NCI-H226 (cell line): Measurements from ENCODE around the gene LAMC3.
"Not testable (repeated sequence)": the region's sequence is repeated elsewhere in the genome, so short reads cannot be mapped to it uniquely, and the experiment has no call there.

Source experiments
- DNase-seq: peaks from one replicate; pipeline ENCODE4 v3.0.0-alpha.2; 2015

Gene LAMC3

DNA sequence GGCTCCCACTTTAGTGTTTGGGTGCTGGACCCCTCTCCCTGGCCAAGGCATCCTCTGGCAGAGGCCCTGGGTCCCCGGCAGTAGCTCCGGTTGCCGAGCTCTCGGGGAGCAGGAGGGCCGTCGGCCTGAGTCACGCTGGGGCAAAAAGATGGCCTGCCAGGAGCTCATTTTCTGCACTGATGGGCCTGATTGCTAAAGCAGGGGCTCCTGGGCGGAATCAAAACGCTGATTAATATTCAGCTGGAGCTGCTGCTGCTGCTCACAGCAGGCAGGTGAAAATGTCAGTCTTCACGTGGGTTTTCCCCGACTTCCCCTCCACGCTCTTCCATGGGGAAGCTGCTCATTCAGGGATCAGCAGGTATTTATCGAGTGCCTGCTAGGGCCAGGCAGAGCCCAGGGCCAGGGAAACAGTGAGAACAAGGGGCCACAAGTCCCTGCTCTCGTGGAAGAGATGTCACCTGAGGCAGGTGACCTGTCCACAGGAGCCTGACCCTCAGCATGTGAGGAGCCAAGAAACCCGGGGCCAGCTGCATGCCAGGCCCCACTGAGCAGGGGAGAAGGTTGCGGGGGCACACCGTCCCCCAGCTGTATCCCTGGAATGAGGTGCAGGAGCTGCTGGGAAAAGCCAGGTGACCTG is 22.1 kb downstream of the LAMC3 start:
- no peak for DNase-seq

DNA sequence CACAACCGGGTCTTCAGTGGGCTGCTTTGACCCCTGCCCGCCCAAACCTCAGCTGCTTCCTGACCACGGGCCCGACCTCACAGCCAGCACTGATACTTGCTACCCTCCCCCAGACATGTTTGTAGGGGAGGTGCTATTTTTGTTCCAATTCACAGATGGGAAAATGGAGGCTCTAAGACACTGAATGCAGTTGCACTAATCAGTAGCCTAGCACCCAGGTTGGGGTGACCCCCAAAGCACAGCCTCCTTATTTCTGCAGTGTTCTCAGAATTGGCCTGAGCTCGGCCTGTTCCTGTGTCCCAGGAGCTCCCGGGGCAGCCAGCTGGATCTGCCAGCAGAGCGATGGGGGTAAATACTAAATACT is 22.6 kb downstream of the LAMC3 start:
- no peak for DNase-seq

DNA sequence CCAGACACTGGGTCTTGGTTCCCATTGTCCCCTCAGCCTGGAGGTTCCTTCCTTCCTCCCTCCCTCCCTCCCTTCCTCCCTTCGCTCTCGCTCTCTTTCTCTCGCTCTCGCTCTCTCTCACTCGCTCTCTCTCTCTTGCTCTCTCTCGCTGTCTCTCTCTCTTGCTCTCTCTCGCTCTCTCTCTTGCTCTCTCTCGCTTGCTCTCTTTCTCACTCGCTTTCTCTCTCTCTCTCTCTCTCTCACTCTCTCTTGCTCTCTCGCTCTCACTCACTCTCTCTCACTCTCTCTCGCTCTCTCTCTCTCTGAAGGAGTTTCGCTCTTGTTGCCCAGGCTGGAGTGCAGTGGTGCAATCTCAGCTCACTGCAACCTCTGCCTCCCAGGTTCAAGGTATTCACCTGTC is 23.4 kb downstream of the LAMC3 start:
- no peak for DNase-seq

DNA sequence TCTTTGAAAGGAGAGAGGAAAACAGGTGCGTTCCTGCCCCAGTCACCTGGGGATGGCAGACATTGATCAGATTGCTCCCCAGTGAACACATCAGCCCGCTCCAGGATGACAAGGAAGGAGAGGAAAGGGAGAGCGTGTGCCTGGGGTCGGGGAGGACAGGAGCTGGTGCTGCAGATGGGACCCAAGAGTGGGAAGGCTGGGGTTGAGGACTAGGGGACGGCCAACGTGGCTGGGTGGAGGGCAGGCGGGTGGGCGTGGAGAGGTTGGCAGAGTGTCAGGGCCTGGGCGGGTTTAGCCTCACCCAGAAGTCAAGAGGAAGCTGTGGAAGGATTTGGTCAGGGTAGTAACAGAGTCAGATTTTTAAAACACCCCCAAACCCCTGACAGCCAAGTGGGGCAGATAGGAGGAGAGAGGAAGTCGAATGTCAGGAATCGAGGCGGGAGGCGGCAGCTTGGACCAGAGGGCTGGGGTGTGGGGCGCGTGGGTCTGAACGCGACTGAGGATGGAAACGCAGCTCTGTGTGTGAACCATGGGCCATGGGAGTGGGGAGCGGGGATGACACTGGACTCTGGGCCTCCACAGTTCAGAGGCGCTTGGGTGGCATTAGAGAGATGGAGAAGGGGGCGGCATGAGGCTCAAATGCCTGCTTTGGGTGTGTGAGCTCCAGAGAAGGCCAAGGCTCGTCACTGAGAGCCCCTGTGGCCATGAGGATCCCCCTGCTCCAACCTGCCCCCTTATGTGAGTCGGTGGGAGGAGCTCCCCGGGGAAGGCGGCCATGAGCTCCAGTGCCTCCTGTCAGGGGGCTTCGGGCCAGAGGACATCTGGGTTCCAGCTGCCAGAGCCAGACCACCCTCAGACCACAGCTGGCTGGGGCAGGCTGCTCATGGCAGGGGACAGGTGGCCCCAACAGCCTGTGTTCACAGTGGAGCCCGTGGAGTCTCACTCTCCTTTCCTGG is 24.6 kb downstream of the LAMC3 start:
- DNase-seq = no peak

DNA sequence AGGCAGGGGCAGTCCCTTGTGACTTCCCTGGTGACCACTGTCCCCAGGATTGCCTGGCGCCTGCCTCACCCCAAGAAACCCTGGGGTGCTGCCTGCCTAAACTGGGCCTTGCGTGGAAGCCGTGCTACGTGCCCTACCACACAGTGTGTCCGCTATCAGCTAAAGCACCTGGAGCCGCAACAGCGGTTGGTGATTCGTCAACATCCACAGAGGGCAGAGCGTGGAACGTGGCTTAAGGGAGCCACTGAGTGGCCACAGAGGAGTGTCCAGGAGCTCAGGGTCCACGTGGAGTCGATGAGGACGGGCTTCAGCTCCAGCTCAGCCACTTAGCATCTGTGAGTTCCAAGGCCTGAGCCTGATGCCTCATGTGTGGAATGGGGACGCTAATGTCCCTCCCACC is 25.3 kb downstream of the LAMC3 start:
- DNase-seq = no peak

DNA sequence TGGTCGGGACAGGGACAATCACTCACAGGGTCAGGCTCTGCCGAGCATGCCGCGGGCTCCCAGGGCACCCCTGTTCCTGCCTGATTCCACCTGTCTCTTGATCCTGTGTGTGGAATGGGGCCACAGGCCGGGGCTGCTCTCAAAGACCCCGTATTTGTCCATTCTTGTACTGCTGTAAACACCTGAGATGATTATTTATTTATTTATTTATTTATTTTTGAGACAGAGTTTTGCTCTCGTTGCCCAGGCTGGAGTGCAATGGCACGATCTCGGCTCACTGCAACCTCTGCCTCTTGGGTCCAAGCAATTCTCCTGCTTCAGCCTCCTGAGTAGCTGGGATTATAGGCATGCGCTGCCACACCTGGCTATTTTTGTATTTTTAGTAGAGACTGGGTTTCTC is 25.8 kb downstream of the LAMC3 start:
- not testable (repeated sequence) for DNase-seq

DNA sequence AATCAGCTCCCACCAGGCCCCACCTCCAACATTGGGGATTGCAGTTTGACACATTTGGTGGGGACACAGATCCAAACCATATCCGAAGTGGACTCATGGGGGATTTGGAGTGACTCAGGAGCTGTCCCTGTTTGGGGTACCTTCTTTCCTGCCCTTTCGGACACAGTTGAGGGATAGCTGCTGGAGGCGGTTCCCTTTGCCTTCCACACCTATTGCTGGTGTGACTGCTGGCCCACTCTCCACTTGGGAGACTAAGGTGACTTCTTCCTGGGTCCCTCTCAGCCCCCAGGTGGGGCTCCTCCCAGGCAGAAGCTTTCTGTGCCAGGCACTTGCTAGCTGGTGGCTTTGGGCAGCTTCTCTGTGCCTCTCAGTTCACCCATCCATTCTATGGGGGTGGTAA is 26.6 kb downstream of the LAMC3 start:
- no peak for DNase-seq

DNA sequence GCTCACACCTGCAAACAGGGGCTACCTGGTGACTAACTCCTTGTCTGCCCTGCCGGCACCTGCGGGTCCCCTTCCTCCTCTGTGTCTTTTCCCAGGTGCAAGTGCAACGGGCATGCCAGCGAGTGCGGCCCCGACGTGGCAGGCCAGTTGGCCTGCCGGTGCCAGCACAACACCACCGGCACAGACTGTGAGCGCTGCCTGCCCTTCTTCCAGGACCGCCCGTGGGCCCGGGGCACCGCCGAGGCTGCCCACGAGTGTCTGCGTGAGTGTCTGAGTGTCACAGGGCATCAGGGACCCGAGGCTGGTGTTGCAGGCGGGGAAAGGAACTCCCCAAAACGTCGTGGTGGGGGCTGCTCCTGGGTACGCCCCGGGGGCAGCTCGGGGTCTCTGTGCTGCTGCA is 27.1 kb downstream of the LAMC3 start:
- DNase-seq = no peak

DNA sequence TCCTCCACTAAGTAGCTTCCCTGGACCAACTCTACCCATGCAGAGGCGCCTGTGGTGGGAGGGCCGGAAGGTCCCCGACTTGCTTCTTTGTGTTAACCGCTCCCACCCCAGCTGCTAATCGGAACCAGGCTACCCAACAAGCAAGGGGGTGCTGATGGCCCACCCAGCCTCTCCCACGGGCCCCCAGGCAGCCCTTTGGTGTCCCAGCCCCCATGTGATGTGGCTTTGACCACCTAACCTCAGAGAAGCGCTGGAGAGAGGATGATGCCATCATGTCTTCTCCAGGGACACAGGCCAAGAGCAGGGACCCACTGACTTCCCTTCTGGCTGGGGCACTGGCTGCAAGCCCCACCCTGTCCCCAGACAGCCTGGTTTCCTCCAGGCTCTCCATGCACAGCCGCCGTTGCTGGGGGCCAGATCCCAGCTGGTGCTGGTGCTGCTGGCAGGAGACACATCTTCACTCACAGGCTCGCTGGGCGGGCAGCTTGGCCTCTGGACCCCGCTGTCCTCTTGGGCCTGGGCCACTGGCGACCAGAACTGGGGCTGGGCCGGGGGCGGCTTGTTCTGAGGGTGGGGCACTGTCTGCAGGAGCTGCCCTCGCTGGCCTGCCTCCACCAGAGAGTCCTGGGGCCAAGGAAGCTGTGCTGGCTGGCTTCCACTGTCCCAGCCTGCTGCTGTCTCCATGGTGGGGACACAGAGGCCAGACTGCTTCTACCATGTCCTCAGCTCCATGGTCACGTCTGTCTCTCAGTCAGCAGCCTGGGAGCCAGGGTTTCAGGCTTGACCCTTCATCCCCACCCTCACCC is 27.8 kb downstream of the LAMC3 start:
- no peak for DNase-seq

DNA sequence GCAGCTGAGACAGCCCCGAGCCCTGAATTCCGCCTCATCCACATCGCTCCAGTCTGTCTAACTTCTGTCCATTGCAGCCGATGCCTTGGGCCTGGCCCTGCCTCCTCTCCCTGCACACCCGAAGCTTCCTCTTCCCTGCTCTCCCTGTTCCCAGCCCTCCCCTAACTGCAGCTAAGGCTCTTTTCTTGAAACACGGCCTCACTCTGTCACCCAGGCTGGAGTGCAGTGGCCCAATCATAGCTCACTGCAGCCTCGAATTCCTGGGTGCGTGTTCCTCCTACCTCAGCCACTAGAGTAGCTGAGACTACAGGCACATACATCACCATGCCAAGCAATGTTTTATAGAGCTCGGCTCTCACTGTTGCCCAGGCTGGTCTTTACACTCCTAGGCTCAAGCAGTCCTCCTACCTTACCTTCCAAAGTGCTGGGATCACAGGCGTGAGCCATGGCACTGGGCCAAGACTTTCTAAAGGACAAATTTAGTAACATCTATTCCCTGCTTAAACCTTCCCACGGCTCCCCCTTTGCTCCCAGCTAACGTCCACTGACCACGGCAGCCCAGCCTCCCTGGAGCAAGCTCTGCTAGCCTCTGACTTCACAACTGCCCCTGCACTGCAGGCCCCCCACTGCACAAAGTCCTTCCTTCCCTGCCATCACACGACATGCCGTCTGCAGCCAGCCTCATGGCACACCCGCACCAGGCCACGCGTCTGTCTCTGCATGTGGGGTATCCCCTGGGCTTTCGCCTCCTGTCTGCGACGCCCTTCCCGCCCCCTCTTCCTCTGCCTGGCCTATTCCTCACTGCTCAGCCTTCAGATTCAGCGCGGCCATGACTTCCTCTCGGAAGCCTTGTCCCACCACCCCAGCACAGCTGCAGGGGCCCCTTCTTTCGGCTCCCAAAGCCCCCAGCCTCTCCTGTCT is 28.6 kb downstream of the LAMC3 start:
- DNase-seq = no peak

DNA sequence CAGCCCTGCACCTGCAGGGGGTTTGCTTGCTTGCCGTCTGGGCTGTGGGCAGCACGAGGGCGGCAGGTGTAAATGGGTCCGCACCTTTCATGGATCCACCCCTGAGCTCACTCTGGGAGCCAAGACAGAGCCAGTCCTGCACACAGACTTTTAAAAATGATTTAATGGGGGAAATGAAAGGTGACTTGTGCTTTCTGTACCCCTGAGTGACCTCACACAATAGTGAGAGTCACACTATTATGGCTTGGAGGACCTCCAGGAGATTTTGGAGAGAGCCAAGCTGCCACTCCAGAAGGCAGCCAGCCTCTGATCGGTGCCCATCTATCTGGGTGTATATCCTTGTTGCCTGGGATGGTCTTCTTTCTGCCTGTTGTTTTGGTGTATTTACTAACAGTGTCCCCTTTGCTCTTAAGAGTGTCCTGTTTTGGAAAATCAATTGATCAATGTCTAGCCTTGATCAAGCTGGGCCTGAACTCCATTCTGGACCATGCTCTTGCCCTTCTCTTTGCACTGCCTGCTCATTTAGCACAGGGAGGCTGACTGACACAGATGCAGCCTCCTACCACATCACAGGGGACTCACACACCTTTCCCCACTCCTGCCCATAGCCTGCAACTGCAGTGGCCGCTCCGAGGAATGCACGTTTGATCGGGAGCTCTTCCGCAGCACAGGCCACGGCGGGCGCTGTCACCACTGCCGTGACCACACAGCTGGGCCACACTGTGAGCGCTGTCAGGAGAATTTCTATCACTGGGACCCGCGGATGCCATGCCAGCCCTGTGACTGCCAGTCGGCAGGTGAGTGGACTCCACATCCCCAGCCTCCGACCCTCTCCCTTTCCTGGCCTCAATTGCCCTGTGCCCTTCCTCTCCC is 29.5 kb downstream of the LAMC3 start:
- DNase-seq = no peak

DNA sequence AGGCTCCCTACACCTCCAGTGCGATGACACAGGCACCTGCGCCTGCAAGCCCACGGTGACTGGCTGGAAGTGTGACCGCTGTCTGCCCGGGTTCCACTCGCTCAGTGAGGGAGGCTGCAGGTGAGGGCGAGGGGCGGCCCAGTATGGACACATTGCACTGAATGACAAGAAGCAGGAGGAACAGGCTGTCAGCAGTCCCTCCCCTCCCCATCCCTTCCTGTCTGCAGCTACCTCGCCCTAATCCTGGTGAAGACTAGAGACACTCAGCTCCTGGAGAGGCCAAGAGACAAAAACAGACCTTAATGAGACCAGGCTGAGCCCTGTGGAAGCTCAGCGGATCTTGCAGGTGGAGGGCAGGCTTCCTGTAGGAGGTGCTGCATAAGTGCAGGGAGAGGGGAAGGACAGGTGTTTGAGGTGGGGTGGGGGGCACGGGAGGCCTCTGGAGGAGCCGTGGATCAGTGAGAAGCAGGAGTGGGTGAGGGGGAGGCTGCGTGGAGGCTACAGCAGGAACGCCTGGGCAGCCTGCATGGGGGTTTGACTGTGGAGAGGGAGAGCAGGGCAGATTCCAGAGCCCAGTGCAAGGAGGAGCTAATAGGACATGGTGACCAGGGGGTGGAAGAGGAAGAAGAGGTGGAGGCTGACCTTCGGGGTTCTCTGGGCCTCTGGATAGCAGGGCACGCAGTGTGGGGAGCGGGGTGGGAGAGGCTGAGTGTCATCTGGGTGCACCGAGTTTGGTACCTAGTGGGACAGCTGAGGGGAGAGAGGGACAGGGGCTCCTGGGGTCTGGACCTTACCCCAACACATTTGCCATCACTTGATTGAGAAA is 30.4 kb downstream of the LAMC3 start:
- no peak for DNase-seq

DNA sequence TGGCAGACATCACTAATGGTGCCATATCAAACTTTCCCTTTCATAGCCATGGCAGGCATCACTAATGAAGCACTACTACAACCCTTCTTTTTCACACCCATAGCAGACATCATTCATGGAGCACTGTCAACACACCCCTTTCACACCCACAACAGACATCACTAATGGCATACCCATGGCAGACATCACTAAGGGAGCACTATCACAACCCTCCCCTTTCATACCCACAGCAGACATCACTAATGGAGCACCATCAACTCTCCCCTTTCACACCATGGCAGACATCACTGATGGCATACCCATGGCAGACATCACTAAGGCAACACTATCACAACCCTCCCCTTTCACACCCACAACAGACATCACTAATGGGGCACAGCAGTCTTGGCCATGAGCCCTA is 33.7 kb downstream of the LAMC3 start:
- no peak for DNase-seq

DNA sequence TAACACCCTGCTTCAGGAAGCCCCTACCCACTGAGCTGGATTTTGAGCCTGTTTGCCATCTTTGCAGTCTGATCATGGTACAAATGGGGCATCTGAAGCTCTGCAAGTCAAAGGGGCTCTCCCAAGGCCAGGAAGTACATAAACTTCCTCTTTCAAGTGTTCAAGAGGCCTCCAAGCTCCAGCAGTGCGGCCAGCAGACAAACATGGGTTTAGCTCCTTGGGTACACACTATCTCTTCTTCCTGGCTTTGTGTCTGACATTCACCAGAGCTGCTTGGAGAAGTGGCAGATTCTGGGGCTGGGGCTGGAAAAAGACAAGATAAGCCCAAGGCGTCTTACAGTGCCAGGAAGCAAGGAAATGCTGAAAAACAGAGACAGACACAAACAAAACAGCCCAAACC is 34.1 kb downstream of the LAMC3 start:
- no peak for DNase-seq

DNA sequence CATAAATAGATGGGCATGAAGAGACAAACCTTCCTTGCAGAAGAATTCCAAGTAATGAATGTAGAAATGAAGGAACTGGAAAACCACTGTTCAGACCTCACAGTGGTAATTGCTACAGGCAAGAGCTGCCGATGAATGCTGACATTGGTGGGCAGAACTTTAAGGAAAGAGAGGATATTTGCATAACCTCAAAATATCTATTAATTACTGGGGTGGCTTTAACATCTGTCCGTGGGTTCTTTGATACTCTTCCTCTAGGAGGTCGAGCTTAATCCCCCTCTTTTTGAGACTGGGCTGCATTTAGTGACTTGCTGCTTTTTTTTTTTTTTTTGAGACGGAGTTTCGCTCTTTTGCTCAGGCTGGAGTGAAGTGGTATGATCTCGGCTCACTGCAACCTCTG is 34.7 kb downstream of the LAMC3 start:
- no peak for DNase-seq

DNA sequence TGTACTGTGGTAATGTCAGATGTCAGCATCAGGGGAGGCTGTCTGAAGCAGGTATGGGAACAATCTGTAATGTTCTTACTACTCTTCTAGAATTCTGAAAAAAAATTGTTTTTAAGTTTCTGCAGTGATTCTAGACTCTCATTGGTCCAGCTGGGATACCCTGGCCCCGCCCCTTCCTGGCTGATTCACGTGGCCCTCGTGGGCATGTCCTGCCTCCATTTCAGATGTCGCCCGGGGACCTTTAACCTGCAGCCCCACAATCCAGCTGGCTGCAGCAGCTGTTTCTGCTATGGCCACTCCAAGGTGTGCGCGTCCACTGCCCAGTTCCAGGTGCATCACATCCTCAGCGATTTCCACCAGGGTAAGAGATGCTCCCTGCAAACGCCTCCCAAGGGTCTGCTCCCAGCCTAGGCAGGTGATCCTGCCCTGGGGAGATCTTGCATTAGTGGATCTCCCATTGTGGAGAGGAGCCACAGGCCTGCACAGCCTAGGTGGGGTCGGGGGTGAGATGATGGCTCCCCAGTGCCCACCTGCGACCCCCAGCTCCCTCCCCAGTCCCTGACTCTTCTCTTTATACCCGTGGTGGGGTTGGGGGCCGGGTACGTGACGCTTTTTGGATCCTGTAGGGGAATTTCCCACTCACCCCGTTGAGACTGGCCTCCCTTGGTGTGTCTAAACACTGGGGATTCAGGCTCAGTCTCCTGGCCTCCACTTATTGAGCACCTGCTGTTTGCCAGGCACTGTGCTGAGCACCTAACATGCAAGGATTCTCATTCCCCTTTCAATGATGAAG is 36.5 kb downstream of the LAMC3 start:
- no peak for DNase-seq

DNA sequence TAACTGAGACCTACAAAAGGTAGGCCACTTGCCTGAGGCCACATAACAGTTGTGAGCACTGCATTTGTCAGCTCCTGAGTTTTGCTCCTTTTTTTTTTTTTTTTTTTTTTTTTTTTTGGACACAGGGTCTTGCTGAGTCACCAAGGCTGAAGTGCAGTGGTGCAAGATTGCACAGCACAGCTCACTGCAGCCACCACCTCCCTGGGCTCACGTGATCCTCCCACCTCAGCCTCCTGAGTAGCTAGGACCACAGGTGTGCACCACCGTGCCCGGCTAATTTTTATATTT is 37.1 kb downstream of the LAMC3 start:
- DNase-seq = no peak

DNA sequence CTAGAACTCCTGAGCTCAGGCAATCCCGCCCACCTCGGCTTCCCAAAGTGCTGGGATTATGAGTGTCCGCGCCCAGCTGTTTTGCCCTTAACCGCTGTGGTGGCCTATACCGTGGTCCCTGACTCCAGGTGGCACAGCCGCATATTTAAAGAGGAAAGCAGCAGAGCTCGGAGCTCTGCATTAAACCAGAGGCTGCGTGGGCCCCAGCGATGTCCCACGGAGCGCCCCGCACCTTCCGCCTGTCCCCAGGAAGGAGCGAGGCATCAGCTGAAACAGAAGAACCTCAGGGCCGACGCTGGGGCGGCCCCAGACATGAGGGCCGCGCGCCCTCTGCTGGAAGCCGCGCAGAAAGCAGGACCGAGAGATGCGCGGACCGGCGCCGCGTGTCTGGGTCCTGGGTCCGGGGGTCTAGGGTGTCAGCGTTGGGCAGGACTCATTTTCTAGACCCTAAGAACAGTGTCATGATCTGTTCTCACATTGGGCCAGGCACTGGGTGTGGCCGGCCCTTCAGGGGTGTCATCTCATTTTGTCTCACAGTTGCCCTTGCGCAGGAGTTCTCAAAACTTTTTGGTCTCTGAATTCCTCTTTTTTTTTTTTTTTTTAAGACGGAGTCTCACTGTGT is 37.7 kb downstream of the LAMC3 start:
- peak; percentile 21 for DNase-seq

DNA sequence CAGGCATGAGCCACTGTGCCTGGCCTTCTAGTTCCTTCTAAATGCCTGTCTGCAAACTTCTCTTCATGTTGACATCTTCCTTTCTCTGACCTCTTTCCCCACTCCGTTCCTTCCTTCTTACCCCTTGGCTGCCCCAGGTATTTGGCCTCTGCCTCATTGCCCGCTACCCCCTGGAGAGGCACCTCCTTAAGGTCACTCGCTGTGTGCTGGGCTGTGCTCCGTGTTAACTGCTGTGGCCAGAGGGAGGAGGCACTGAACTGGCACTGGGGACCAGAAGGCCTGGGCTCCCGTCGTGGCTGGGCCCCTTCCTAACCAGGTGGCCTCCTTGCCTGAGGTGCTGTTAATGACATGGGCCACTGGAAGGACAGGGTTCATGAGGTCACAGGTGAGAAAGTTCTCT is 39.4 kb downstream of the LAMC3 start:
- no peak for DNase-seq

DNA sequence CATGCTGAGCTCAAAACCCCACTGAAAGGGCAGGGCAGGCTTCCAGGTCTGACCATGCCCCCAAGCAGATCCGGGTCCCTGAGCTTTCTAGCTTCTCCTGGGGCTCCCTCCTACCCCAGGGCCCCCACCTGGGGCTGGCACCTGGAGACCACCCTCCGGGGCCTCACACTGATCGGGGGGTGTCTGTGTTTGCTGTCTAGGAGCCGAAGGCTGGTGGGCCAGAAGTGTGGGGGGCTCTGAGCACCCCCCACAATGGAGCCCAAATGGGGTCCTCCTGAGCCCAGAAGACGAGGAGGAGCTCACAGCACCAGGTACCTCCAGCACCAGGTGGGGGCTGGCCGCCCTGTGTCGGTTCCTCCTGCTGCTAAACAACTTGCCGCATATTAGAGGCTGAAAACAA is 39.8 kb downstream of the LAMC3 start:
- DNase-seq = no peak
